ENCODE measurements around the gene EXOC7. TPM values are rescaled to one million over a fixed set of nuclear protein-coding genes. Genes with fewer than 3 reads are reported as not detected.

The EXOC7 gene
- total RNA-seq, 4 donors from 2014 or later: 57.7 to 79.1 (median 71.4) TPM

GRCh38 chr17:76141212-76142038 lies 37.8 kb upstream of the EXOC7 start, which contains the start of gene FOXJ1:
Gene FOXJ1 (minus strand): TSS chr17:76141245. CDS start chr17:76140395, 850 bp downstream.
- no peak for TF ChIP-seq CTCF (IDR thresholded peaks at IDR 0.05; ENCODE audit: low read depth)

- no peak for TF ChIP-seq CTCF (IDR thresholded peaks at IDR 0.05; ENCODE audit: low read depth)
Observed at GRCh38 chr17:76140661-76141211, 37.1 kb upstream of the EXOC7 start.

GRCh38 chr17:76139801-76140660 lies 36.4 kb upstream of the EXOC7 start:
- no peak for TF ChIP-seq CTCF (IDR thresholded peaks at IDR 0.05; ENCODE audit: low read depth)

GRCh38 chr17:76138896-76139752 lies 35.5 kb upstream of the EXOC7 start:
- TF ChIP-seq CTCF (IDR thresholded peaks at IDR 0.05; ENCODE audit: low read depth): no peak

- TF ChIP-seq CTCF (IDR thresholded peaks at IDR 0.05; ENCODE audit: low read depth): no peak
Observed at GRCh38 chr17:76138234-76138895, 34.8 kb upstream of the EXOC7 start.

- no peak for TF ChIP-seq CTCF (IDR thresholded peaks at IDR 0.05; ENCODE audit: low read depth)
Observed at GRCh38 chr17:76137351-76138233, 34.0 kb upstream of the EXOC7 start.
